Stimulated activated effector memory CD8-positive, alpha-beta T cell treated with anti-CD3 and anti-CD28 coated beads, Interleukin-12 subunit alpha, Interleukin-12 subunit beta, amount 100 ng/mL, for 72 hours (primary cell): Measurements from ENCODE around the gene CTCFL.

Experiments
- ATAC-seq: fragments of 150-1000 bp; cut with Tn5 transposase; 2 replicates; pipeline ENCODE4 v1.10.0; 2021
- DNase-seq, 2 donors: peaks; one replicate each; pipeline ENCODE4 v3.0.0; 2021 to 2022; ENCODE audit warnings: low spot score in 2 of 2
- H3K27ac Mint-ChIP-seq: one replicate; pipeline ENCODE4 v1.8.0; 2022; ENCODE audit warnings: mild to moderate bottlenecking, mixed read lengths
- H3K36me3 Mint-ChIP-seq: one replicate; pipeline ENCODE4 v1.8.0; 2022; ENCODE audit warnings: mild to moderate bottlenecking, mixed read lengths
- H3K4me1 Mint-ChIP-seq: one replicate; pipeline ENCODE4 v1.8.0; 2022; ENCODE audit warnings: mixed read lengths
- H3K4me3 Mint-ChIP-seq: one replicate; pipeline ENCODE4 v1.8.0; 2022; ENCODE audit warnings: mild to moderate bottlenecking, mixed read lengths
- H3K9me3 Mint-ChIP-seq: one replicate; pipeline ENCODE4 v1.8.0; 2022; ENCODE audit warnings: mixed read lengths

The CTCFL gene

GRCh38 chr20:57524511-57525176 lies at the start of gene CTCFL:
Gene CTCFL, minus strand, starts transcription at chr20:57525140. Its CDS starts 935 bp downstream, at chr20:57524205.
- ATAC-seq: no peak
- H3K9me3 Mint-ChIP-seq: no peaks in the 10 kb centered on the region
- H3K4me1 Mint-ChIP-seq: peaks cover 18% of the 10 kb centered on the region
- no peak within 1 kb of the TSS for H3K27ac Mint-ChIP-seq
- no peak within 1 kb of the TSS for H3K4me3 Mint-ChIP-seq
- H3K36me3 Mint-ChIP-seq: no peaks in the 10 kb centered on the region
- no peak for DNase-seq

- no peaks in the 10 kb centered on the region for H3K9me3 Mint-ChIP-seq
- no peak overlapping the region for H3K27ac Mint-ChIP-seq
- H3K4me1 Mint-ChIP-seq: no peaks in the 10 kb centered on the region
- DNase-seq (no peak), ATAC-seq (no peak)
- no peak overlapping the region for H3K4me3 Mint-ChIP-seq
- no peaks in the 10 kb centered on the region for H3K36me3 Mint-ChIP-seq
These were observed 49.0 kb upstream of the CTCFL start for GRCh38 chr20:57573894-57574293.

- no peak overlapping the region for H3K27ac Mint-ChIP-seq
- ATAC-seq: no peak
- no peak for DNase-seq
- H3K9me3 Mint-ChIP-seq: no peaks in the 10 kb centered on the region
- no peaks in the 10 kb centered on the region for H3K36me3 Mint-ChIP-seq
- H3K4me3 Mint-ChIP-seq: no peak overlapping the region
- no peaks in the 10 kb centered on the region for H3K4me1 Mint-ChIP-seq
These were observed 48.3 kb upstream of the CTCFL start for GRCh38 chr20:57573242-57573641.

GRCh38 chr20:57571782-57572416 lies 47.0 kb upstream of the CTCFL start:
- ATAC-seq (no peak), DNase-seq (no peak)
- no peaks in the 10 kb centered on the region for H3K36me3 Mint-ChIP-seq
- H3K4me1 Mint-ChIP-seq: no peaks in the 10 kb centered on the region
- H3K4me3 Mint-ChIP-seq: no peak overlapping the region
- H3K27ac Mint-ChIP-seq: no peak overlapping the region
- H3K9me3 Mint-ChIP-seq: no peaks in the 10 kb centered on the region

- Mint-ChIP-seq H3K4me1 (no peaks in the 10 kb centered on the region), H3K9me3 (no peaks in the 10 kb centered on the region), H3K27ac (no peak overlapping the region), H3K36me3 (peaks cover 5% of the 10 kb centered on the region), H3K4me3 (no peak overlapping the region)
- ATAC-seq: no peak
- DNase-seq: no peak
These were observed 46.0 kb upstream of the CTCFL start for GRCh38 chr20:57570920-57571319.

GRCh38 chr20:57570145-57570850 lies 45.4 kb upstream of the CTCFL start:
- Mint-ChIP-seq H3K4me3 (no peak overlapping the region), H3K4me1 (no peaks in the 10 kb centered on the region), H3K27ac (no peak overlapping the region), H3K9me3 (no peaks in the 10 kb centered on the region), H3K36me3 (peaks cover 5% of the 10 kb centered on the region)
- DNase-seq (no peak), ATAC-seq (no peak)

GRCh38 chr20:57568960-57569359 lies 44.0 kb upstream of the CTCFL start:
- no peaks in the 10 kb centered on the region for H3K9me3 Mint-ChIP-seq
- ATAC-seq (no peak), DNase-seq (no peak)
- H3K4me3 Mint-ChIP-seq: no peak overlapping the region
- no peaks in the 10 kb centered on the region for H3K4me1 Mint-ChIP-seq
- peaks cover 5% of the 10 kb centered on the region for H3K36me3 Mint-ChIP-seq
- H3K27ac Mint-ChIP-seq: no peak overlapping the region

- H3K36me3 Mint-ChIP-seq: peaks cover 5% of the 10 kb centered on the region
- no peak overlapping the region for H3K27ac Mint-ChIP-seq
- no peak overlapping the region for H3K4me3 Mint-ChIP-seq
- DNase-seq (no peak), ATAC-seq (no peak)
- no peaks in the 10 kb centered on the region for H3K9me3 Mint-ChIP-seq
- H3K4me1 Mint-ChIP-seq: no peaks in the 10 kb centered on the region
These were observed 43.4 kb upstream of the CTCFL start for GRCh38 chr20:57568088-57568896.

GRCh38 chr20:57567471-57568079 lies 42.6 kb upstream of the CTCFL start:
- ATAC-seq: no peak
- Mint-ChIP-seq H3K4me3 (no peak overlapping the region), H3K36me3 (peaks cover 5% of the 10 kb centered on the region), H3K4me1 (no peaks in the 10 kb centered on the region), H3K9me3 (no peaks in the 10 kb centered on the region), H3K27ac (no peak overlapping the region)
- DNase-seq: no peak

- Mint-ChIP-seq H3K9me3 (no peaks in the 10 kb centered on the region), H3K4me1 (no peaks in the 10 kb centered on the region), H3K4me3 (no peak overlapping the region), H3K36me3 (peaks cover 5% of the 10 kb centered on the region), H3K27ac (no peak overlapping the region)
- ATAC-seq (no peak), DNase-seq (no peak)
These were observed 42.0 kb upstream of the CTCFL start for GRCh38 chr20:57566803-57567459.

- Mint-ChIP-seq H3K4me1 (no peaks in the 10 kb centered on the region), H3K27ac (no peak overlapping the region), H3K36me3 (peaks cover 5% of the 10 kb centered on the region), H3K4me3 (no peak overlapping the region), H3K9me3 (no peaks in the 10 kb centered on the region)
- DNase-seq (no peak), ATAC-seq (no peak)
These were observed 41.5 kb upstream of the CTCFL start for GRCh38 chr20:57566399-57566798.

- Mint-ChIP-seq H3K4me3 (no peak overlapping the region), H3K9me3 (no peaks in the 10 kb centered on the region), H3K27ac (no peak overlapping the region), H3K4me1 (no peaks in the 10 kb centered on the region), H3K36me3 (peaks cover 5% of the 10 kb centered on the region)
- ATAC-seq: no peak
- DNase-seq: no peak
These were observed 40.2 kb upstream of the CTCFL start for GRCh38 chr20:57564951-57565642.

- peaks cover 5% of the 10 kb centered on the region for H3K36me3 Mint-ChIP-seq
- no peaks in the 10 kb centered on the region for H3K9me3 Mint-ChIP-seq
- DNase-seq: no peak
- H3K27ac Mint-ChIP-seq: no peak overlapping the region
- no peak for ATAC-seq
- no peak overlapping the region for H3K4me3 Mint-ChIP-seq
- H3K4me1 Mint-ChIP-seq: no peaks in the 10 kb centered on the region
These were observed 39.4 kb upstream of the CTCFL start for GRCh38 chr20:57564180-57564802.

- Mint-ChIP-seq H3K36me3 (peaks cover 5% of the 10 kb centered on the region), H3K4me3 (no peak overlapping the region), H3K9me3 (no peaks in the 10 kb centered on the region), H3K27ac (no peak overlapping the region), H3K4me1 (no peaks in the 10 kb centered on the region)
- no peak for DNase-seq
- ATAC-seq: no peak
These were observed 38.6 kb upstream of the CTCFL start for GRCh38 chr20:57563522-57563921.
